ENCODE results near the gene RILPL1.

DNA sequence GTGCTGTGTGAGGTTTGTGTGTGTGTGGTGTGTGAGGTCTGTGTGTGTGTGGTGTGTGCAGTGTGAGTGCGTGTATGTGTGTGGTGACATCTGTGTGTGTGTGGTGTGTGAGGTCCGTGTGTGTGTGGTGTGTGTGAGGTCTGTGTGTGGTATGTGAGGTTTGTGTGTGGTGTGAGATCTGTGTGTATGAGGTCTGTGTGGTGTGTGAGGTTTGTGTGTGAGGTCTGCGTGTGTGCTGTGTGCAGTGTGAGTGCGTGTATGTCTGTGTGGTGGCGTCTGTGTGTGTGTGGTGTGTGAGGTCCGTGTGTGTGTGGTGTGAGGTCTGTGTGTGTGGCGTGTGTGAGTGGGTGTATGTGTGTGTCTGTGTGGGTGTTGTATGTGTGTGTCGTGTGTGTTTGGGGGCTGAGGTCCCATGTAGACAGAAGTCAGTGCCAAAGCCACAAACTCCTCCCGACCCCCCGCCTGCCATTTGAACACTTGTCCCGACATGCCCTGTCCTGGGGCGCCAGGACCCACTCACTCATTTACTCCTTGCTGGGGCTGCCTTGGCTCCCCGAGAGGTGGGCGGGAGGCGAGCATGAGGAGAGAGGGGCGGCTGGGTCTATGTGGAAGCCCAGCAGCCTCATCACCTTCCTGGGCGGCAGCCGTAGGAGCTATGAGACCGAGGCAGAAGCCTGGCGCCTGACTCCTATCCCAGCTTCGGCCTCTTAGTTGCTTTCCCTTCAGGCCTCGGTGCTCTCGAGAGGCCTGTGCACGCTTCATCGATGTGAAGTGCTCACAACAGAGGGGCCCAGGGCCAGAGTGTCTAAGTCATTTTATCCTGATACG, 20.5 kb downstream of the RILPL1 start:
- TF ChIP-seq CTCF (IDR thresholded peaks at IDR 0.05; ENCODE audit: low read depth, low read length), result no peak
- no peak for TF ChIP-seq POLR2A (IDR thresholded peaks at IDR 0.05; ENCODE audit: extremely low read depth, insufficient read length)
- TF ChIP-seq MAX (IDR thresholded peaks at IDR 0.05; ENCODE audit: low read depth, low read length), result no peak
- TF ChIP-seq MYC (IDR thresholded peaks at IDR 0.05; ENCODE audit: low read depth, low read length), result no peak
